ENCODE data around the gene MAN2C1.
"Not testable (repeated sequence)": the region's sequence is repeated elsewhere in the genome, so short reads cannot be mapped to it uniquely, and the experiment has no call there.

MAN2C1 gene

GRCh38 chr15:75343953-75344352 is 24.5 kb downstream of the MAN2C1 start:
- not testable (repeated sequence) for H3K4me3 ChIP-seq (ENCODE audit: low read length); H3K27ac ChIP-seq (ENCODE audit: low read length); DNase-seq (ENCODE audit: low read depth, low spot score); H3K27me3 ChIP-seq (ENCODE audit: control insufficient read depth, insufficient read depth, low read length); H3K4me1 ChIP-seq (ENCODE audit: control insufficient read depth, insufficient read depth, low read length); H3K9me3 ChIP-seq (ENCODE audit: control insufficient read depth, insufficient read depth, low read length); H3K36me3 ChIP-seq (ENCODE audit: control insufficient read depth, insufficient read depth, low read length)
- no CpG with 5 or more reads among the region's 8 CpGs for WGBS (ENCODE audit: insufficient coverage, insufficient read length)

DNA sequence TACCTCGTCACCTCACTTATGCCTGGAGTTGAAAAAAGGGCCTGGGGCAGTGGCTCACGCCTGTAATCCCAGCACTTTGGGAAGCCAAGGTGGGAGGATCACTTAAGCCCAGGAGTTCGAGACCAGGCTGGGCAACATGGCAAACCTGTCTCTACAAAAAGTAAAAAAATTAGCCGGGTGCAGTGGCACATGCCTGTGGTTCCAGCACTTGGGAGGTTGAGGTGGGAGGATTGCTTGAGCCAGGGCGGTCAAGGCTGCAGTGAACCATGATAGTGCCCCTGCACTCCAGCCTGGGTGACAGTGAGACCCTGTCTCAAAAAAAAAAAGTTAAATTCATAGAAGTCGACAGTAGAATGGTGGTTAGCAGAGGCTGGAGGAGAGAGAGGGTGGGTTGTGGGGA is 26.2 kb downstream of the MAN2C1 start:
- Histone ChIP-seq H3K36me3 (ENCODE audit: control insufficient read depth, insufficient read depth, low read length) (peaks cover 12% of the 10 kb centered on the region), H3K9me3 (ENCODE audit: control insufficient read depth, insufficient read depth, low read length) (no peaks in the 10 kb centered on the region), H3K27me3 (ENCODE audit: control insufficient read depth, insufficient read depth, low read length) (no peaks in the 10 kb centered on the region), H3K4me3 (ENCODE audit: low read length) (no peak overlapping the region), H3K27ac (ENCODE audit: low read length) (no peak overlapping the region), H3K4me1 (ENCODE audit: control insufficient read depth, insufficient read depth, low read length) (no peaks in the 10 kb centered on the region)
- no peak for DNase-seq (ENCODE audit: low read depth, low spot score)
- WGBS (ENCODE audit: insufficient coverage, insufficient read length), result no CpG with 5 or more reads among the region's 6 CpGs

GRCh38 chr15:75339531-75340240 is 28.7 kb downstream of the MAN2C1 start:
- H3K9me3 ChIP-seq (ENCODE audit: control insufficient read depth, insufficient read depth, low read length), result no peaks in the 10 kb centered on the region
- H3K4me3 ChIP-seq (ENCODE audit: low read length), result no peak overlapping the region
- no peaks in the 10 kb centered on the region for H3K4me1 ChIP-seq (ENCODE audit: control insufficient read depth, insufficient read depth, low read length)
- H3K27me3 ChIP-seq (ENCODE audit: control insufficient read depth, insufficient read depth, low read length), result no peaks in the 10 kb centered on the region
- no CpG with 5 or more reads among the region's 13 CpGs for WGBS (ENCODE audit: insufficient coverage, insufficient read length)
- DNase-seq (ENCODE audit: low read depth, low spot score), result no peak
- peaks cover 12% of the 10 kb centered on the region for H3K36me3 ChIP-seq (ENCODE audit: control insufficient read depth, insufficient read depth, low read length)
- H3K27ac ChIP-seq (ENCODE audit: low read length), result no peak overlapping the region

GRCh38 chr15:75338661-75339240 is 29.7 kb downstream of the MAN2C1 start:
- WGBS (ENCODE audit: insufficient coverage, insufficient read length), result no CpG with 5 or more reads among the region's 11 CpGs
- no peak for DNase-seq (ENCODE audit: low read depth, low spot score)
- no peak overlapping the region for H3K4me3 ChIP-seq (ENCODE audit: low read length)
- no peaks in the 10 kb centered on the region for H3K27me3 ChIP-seq (ENCODE audit: control insufficient read depth, insufficient read depth, low read length)
- peaks cover 12% of the 10 kb centered on the region for H3K36me3 ChIP-seq (ENCODE audit: control insufficient read depth, insufficient read depth, low read length)
- H3K4me1 ChIP-seq (ENCODE audit: control insufficient read depth, insufficient read depth, low read length), result no peaks in the 10 kb centered on the region
- no peak overlapping the region for H3K27ac ChIP-seq (ENCODE audit: low read length)
- H3K9me3 ChIP-seq (ENCODE audit: control insufficient read depth, insufficient read depth, low read length), result no peaks in the 10 kb centered on the region

DNA sequence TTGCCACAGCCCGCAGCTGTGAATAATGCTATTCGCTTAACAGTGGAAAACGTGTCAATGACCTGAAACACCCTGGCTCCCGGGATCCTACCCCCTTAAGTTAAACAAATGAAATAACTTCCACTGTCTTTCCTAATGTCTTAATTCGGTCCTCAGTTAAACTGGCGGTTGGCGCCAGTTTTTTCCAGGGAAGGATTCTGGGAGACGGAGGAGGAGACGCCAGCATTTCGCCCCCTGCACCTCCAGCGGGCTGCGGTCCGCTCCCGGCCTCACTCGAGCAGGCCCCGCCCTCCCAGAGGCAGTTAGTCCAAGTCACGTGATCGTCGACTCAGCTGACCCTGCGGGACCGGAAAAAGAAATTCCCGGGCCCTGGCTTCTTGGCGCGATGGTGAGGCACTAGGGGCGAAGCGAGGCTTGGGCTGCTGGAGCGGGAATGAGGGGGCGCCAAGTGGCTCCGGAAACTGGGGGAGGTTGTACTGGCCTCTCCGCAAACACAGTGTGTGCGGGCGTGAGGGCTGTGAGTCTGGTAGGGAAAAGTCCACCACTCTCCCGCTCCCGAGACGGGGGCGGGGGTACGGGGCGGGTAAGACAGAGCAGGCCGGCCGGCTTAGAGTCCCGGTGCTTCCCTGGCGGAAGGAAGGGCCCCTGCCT is 32.6 kb downstream of the MAN2C1 start, which contains the start of gene COMMD4:
COMMD4 (plus strand) TSS at position 359 of the 651 bp plus-strand sequence; CDS start at position 386, 27 bp downstream.
- no peaks in the 10 kb centered on the region for H3K9me3 ChIP-seq (ENCODE audit: control insufficient read depth, insufficient read depth, low read length)
- no peak within 1 kb of the TSS for H3K27ac ChIP-seq (ENCODE audit: low read length)
- H3K4me1 ChIP-seq (ENCODE audit: control insufficient read depth, insufficient read depth, low read length), result no peaks in the 10 kb centered on the region
- H3K4me3 ChIP-seq (ENCODE audit: low read length), result peak within 1 kb of the TSS; percentile 91
- H3K36me3 ChIP-seq (ENCODE audit: control insufficient read depth, insufficient read depth, low read length), result peaks cover 12% of the 10 kb centered on the region
- no CpG with 5 or more reads among the region's 42 CpGs for WGBS (ENCODE audit: insufficient coverage, insufficient read length)
- H3K27me3 ChIP-seq (ENCODE audit: control insufficient read depth, insufficient read depth, low read length), result no peaks in the 10 kb centered on the region
- DNase-seq (ENCODE audit: low read depth, low spot score), result peak; percentile 87

DNA sequence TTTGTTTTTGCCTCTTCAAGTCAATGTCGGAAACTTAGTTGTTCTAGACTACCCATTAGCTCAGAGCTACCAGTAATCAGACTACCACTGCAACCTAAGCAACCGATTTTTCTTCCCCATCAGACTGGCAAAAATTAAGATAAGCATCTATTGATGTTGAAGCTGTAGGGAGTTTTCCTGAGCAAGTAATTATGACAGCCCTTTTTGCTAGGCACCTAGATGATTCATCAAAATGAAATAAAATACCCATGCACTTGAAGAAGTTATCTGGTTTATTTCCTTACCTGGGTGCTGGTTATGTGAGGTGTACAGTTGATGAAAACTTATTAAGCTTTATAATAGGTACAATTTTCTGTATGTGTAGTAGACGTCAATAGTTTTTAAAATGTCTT is 33.1 kb downstream of the MAN2C1 start:
- Histone ChIP-seq H3K27me3 (ENCODE audit: control insufficient read depth, insufficient read depth, low read length) (no peaks in the 10 kb centered on the region), H3K27ac (ENCODE audit: low read length) (no peak overlapping the region), H3K4me1 (ENCODE audit: control insufficient read depth, insufficient read depth, low read length) (no peaks in the 10 kb centered on the region), H3K4me3 (ENCODE audit: low read length) (no peak overlapping the region; the same call in 1 of the 2 replicates), H3K36me3 (ENCODE audit: control insufficient read depth, insufficient read depth, low read length) (peaks cover 12% of the 10 kb centered on the region), H3K9me3 (ENCODE audit: control insufficient read depth, insufficient read depth, low read length) (no peaks in the 10 kb centered on the region)
- WGBS (ENCODE audit: insufficient coverage, insufficient read length), result no CpG with 5 or more reads among the region's 3 CpGs
- no peak for DNase-seq (ENCODE audit: low read depth, low spot score)

DNA sequence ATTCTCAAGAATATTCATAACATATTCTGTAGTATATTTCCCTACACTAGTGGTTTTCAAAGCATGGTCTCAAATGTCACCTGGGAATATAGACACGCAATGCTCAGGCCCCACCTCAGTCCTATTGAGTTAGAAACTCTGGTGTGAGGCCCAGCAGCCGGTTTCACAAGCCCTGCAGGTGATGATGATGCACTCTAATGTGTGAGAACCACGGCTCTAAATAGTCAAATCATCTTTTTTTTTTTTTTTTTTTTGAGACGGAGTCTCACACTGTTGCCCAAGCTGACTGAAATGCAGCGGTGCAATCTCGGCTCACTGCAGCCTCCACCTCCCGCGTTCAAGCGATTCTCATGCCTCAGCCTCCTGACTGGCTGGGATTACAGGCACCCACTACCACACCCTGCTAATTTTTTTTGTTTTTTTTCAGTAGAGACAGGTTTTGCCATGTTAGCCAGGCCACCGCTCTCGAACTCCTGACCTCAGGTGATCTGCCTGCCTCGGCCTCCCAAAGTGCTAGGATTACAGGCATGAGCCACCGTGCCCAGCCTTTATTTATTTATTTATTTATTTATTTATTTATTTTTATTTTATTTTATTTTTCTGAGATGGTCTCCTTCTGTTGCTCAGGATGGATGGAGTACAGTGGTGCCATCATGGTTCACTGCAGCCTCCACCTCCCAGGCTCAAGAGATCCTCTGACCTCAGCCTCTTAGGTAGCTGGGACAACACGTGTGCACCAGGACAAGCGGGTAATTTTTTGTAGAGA is 34.6 kb downstream of the MAN2C1 start:
- not testable (repeated sequence) for H3K9me3 ChIP-seq (ENCODE audit: control insufficient read depth, insufficient read depth, low read length); DNase-seq (ENCODE audit: low read depth, low spot score); H3K4me3 ChIP-seq (ENCODE audit: low read length); H3K27ac ChIP-seq (ENCODE audit: low read length); H3K27me3 ChIP-seq (ENCODE audit: control insufficient read depth, insufficient read depth, low read length); H3K36me3 ChIP-seq (ENCODE audit: control insufficient read depth, insufficient read depth, low read length); H3K4me1 ChIP-seq (ENCODE audit: control insufficient read depth, insufficient read depth, low read length)
- WGBS (ENCODE audit: insufficient coverage, insufficient read length), result no CpG with 5 or more reads among the region's 15 CpGs

GRCh38 chr15:75332093-75332492 is 36.3 kb downstream of the MAN2C1 start:
- DNase-seq (ENCODE audit: low read depth, low spot score); H3K4me3 ChIP-seq (ENCODE audit: low read length); H3K9me3 ChIP-seq (ENCODE audit: control insufficient read depth, insufficient read depth, low read length); H3K27me3 ChIP-seq (ENCODE audit: control insufficient read depth, insufficient read depth, low read length); H3K27ac ChIP-seq (ENCODE audit: low read length); H3K36me3 ChIP-seq (ENCODE audit: control insufficient read depth, insufficient read depth, low read length); H3K4me1 ChIP-seq (ENCODE audit: control insufficient read depth, insufficient read depth, low read length): not testable (repeated sequence)
- WGBS (ENCODE audit: insufficient coverage, insufficient read length), result no CpG with 5 or more reads among the region's 7 CpGs

DNA sequence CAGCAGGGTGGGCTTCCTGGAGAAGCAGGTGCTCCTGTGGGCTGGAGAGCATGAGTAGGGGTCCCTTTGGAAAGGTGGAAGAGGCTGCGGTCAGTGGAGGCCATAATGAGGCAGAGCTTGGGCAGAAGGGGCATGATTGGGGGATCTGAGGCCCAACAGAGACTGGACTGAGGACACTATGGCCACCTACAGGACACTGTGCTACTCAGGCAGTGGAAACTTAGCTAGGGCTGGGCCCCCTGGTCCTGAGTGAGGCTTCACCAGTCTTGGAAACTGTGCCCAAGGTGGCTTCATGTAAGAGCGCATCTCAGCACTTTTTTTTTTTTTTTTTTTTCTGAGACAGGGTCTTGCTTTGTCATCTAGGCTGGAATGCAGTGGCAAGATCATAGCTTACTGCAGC is 38.8 kb downstream of the MAN2C1 start:
- no peaks in the 10 kb centered on the region for H3K4me1 ChIP-seq (ENCODE audit: control insufficient read depth, insufficient read depth, low read length)
- no peaks in the 10 kb centered on the region for H3K36me3 ChIP-seq (ENCODE audit: control insufficient read depth, insufficient read depth, low read length)
- H3K4me3 ChIP-seq (ENCODE audit: low read length), result no peak overlapping the region
- DNase-seq (ENCODE audit: low read depth, low spot score), result no peak
- H3K27me3 ChIP-seq (ENCODE audit: control insufficient read depth, insufficient read depth, low read length), result no peaks in the 10 kb centered on the region
- no CpG with 5 or more reads among the region's 2 CpGs for WGBS (ENCODE audit: insufficient coverage, insufficient read length)
- H3K27ac ChIP-seq (ENCODE audit: low read length), result no peak overlapping the region
- H3K9me3 ChIP-seq (ENCODE audit: control insufficient read depth, insufficient read depth, low read length), result no peaks in the 10 kb centered on the region

GRCh38 chr15:75328493-75329314 is 39.7 kb downstream of the MAN2C1 start:
- H3K27me3 ChIP-seq (ENCODE audit: control insufficient read depth, insufficient read depth, low read length), result no peaks in the 10 kb centered on the region
- H3K4me1 ChIP-seq (ENCODE audit: control insufficient read depth, insufficient read depth, low read length), result no peaks in the 10 kb centered on the region
- DNase-seq (ENCODE audit: low read depth, low spot score), result no peak
- no peaks in the 10 kb centered on the region for H3K9me3 ChIP-seq (ENCODE audit: control insufficient read depth, insufficient read depth, low read length)
- H3K36me3 ChIP-seq (ENCODE audit: control insufficient read depth, insufficient read depth, low read length), result no peaks in the 10 kb centered on the region
- no peak overlapping the region for H3K4me3 ChIP-seq (ENCODE audit: low read length)
- no CpG with 5 or more reads among the region's 10 CpGs for WGBS (ENCODE audit: insufficient coverage, insufficient read length)
- no peak overlapping the region for H3K27ac ChIP-seq (ENCODE audit: low read length)

Measured in iPS DF 6.9 (cell line).